HG02642 (cell line): ENCODE results near the gene KRTAP2-2.

Experiments used
- ATAC-seq: cut with Tn5 transposase; IDR thresholded peaks from one replicate; pipeline ENCODE4 v1.9.1; 2021; ENCODE audit warnings: mild to moderate bottlenecking; ENCODE audit not compliant: unreplicated experiment, poor library complexity

The KRTAP2-2 gene

DNA sequence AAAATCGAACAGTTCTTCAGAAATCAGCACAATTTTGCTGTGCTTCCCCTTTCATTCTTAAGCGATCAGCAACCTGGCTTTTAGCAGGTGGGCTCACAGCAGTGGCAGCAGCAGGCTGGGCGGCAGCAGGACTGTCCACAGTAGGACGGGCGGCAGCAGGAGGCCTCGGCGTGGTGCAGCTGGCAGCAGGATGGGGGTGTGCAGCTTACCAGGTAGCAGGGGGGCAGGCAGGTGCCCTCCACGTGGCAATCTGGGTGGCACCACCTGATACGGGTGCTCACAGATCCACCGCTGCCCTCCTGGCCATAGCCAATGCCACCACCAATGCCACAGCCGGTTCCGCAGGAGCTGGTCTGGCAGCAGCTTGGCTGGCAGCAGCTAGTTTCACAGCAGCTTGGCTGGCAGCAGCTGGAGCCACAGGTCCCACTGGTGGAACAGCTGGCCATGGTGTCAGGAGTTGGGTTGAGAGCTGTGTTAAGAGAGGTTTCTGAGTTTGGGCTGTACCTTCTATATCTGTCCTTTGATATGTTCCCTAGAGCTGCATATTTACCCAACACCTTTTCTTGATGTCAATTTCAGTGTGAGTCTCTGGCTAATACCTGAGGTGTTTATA, 25.3 kb downstream of the KRTAP2-2 start, which contains the start of gene KRTAP1-4:
TSS of gene KRTAP1-4 (minus strand) at position 563 of the 613 bp plus-strand sequence. CDS start at position 446, 117 bp downstream.
- no peak for ATAC-seq

DNA sequence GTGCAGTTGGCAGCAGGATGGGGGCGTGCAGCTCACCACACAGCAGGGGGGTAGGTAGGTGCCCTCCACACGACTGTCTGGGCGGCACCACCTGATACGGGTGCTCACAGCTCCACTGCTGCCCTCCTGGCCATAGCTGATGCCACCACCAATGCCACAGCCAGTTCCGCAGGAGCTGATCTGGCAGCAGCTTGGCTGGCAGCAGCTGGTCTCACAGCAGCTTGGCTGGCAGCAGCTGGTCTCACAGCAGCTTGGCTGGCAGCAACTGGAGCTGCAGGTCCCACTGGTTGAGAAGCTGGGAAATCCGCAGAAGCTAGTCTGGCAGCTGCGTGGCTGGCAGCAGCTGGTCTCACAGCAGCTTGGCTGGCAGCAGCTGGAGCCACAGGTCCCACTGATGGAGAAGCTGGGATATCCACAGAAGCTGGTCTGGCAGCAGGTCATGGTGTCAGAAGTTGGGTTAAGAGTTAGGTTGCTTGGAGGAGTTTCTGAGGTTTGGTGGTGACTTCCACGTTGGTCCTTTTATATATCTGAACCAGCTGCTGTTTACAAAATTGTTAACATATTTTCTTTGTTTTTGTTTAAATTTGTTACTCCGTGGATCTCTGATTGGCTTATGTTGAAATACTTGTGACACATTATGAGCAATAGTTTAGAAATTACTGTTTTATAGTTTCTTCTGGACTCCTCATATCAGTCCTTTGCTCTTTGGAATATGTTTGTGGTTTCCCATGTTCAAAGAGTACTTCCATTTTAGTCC, 28.1 kb downstream of the KRTAP2-2 start, which contains the start of gene KRTAP1-5:
TSS of gene KRTAP1-5 (minus strand) at position 494 of the 757 bp plus-strand sequence. CDS start at position 441, 53 bp downstream.
- ATAC-seq, result no peak

DNA sequence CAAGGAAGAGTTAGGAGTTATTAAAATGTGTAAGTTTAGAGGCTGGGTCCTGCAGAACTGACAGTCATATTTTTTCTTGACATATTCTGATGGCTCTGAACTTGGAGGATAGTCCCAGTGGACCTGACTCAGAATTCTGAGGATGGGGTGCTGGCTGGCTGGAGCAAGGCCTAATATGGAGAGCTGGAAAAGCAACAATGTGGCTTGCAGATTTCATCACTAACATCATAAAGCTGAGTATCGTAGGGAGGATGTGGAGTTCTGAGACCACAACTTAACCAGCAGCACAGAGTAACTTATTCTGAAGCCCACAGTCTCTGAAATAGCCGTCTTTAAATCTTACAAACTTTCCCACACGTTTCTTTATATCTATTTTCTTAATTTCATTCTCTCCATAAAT, 30.3 kb downstream of the KRTAP2-2 start:
- no peak for ATAC-seq

DNA sequence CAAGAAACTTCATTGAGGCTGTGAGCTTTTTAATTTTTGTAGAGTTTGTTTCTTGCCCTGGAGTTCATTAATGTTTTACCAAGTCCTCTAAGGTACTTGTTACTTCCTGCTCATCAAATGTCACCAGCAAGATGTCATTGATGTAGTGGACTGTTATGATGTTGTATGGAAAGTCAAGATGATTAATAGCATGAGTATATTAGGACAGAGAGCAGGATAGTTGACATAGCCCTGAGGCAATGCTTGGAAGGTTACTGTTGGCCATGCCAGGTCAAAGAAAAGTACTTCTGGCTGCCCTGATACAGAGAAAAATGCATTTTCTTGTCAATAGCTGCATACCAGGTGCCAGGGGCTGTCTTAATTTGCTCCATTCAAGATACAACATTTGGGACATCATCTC, 34.7 kb downstream of the KRTAP2-2 start:
- no peak for ATAC-seq

DNA sequence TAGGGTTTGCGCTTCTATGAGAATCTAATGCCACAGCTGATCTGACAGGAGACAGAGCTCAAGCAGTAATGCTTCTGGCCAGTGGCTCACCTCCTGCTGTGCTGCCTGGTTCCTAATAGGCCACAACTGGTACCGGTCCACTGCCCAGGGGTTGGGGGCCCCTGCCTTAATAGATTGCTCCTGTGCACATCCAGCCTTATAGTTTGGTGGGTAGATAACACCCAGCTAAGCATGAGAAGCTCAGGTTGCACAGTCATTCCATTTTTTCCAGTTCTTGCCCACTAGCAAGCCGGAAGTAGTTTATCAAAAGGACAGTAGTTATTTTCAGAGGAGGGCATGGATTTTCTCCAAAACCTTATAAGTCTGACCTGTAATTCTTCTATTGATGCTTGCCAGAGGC, 35.6 kb downstream of the KRTAP2-2 start:
- ATAC-seq, result no peak

DNA sequence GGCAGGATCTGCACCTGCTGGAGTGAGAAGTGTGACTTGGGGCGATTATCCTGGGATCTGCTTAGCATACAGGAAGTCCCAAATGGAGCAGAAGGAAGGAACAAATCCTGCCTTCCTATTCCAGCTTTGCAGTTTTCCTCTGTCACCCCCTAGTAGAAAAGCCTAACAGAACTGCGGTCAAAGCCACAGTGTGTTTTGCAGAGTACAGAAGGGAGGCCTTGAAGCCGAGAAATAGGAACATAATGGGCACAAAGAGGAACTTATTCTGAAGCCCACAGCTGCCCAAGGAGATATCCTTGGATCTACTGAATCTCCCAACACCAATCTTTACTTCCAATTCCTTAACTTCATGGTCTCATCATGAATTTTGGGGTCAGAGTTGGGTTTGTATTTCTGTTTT, 36.5 kb downstream of the KRTAP2-2 start:
- no peak for ATAC-seq

DNA sequence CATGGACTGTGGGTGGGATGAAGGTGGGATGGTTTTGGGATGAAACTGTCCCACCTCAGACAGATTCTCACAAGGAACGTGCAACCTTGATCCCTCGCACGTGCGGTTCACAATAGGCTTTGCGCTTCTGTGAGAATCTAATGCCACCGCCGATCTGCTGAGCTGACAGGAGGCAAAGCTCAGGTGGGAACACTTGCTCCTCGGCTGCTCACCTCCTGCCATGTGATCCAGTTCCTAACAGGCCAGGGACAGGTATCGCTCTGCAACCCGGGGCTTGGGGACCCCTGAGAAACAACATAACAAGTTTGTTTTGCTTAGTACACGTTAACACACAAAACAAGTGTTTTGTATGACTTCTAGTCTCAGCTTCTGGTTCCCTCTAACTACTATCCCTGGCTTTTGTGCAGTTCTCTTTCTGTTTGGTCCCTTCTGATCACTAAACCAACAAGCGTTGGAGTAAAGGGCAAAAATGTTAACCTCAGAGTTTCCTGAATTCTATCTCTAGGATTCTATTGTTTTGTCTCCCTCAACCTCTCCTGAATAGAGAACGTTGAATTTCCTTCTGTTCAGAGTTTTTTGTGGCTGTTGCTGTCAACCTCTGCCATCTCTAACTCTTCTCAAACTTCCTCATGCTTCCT, 38.3 kb downstream of the KRTAP2-2 start:
- ATAC-seq, result no peak

DNA sequence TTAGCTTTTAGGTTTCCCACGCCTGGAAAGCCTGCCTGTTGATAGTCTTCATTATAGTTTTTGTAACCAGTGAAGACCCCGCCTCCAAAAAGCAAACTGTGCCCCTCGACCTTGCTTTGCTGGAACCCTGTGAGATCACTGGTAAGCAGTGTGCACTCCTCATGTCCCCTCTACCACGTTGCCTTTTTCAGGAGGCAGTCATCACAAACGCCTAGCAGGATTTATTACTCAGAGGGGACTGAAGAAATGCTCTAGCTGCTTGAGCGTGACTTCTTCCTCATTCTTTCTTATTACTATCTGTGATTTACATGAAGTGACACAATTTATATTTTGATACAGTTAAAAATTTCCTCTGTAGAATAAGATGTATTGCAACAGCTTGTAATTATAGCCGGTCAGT, 39.6 kb downstream of the KRTAP2-2 start:
- ATAC-seq, result no peak

DNA sequence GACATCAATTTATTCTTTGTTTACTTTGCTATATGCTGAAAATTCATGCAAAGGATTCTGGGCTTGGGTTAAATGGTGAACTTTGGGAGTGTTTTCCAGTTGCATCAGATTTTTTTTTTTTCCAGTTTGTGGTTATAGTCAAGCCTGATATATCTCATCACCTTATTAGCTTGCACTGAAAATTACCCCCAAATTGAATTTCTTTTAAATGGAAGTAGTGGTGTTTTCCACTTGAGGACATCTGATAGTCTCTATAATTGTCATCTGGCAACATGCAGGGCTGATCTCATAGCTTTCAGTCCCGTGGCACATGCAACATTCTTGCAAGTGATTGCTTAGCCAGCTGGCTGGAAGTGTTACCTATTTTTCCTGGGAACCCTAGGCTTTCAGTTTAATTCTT, 41.4 kb downstream of the KRTAP2-2 start:
- ATAC-seq, result no peak

DNA sequence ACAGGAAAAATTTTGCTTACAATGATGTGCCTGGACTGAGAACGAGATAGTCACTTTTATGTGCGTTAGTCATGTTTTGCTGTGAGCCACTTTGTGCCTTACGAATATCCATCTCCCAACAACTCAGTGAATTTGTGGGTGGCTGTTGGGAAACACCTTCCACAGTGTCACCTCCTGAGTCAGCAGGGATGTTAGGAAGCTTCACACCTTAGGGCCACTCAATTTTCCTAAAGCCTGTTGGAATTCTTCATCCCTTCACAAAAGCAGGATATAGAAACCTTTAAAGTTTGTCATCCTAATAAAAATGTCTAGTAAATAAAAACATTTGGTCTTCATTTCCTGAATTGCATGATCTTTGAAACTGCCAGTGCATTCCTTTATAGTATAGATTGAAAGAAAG, 41.8 kb downstream of the KRTAP2-2 start:
- no peak for ATAC-seq

DNA sequence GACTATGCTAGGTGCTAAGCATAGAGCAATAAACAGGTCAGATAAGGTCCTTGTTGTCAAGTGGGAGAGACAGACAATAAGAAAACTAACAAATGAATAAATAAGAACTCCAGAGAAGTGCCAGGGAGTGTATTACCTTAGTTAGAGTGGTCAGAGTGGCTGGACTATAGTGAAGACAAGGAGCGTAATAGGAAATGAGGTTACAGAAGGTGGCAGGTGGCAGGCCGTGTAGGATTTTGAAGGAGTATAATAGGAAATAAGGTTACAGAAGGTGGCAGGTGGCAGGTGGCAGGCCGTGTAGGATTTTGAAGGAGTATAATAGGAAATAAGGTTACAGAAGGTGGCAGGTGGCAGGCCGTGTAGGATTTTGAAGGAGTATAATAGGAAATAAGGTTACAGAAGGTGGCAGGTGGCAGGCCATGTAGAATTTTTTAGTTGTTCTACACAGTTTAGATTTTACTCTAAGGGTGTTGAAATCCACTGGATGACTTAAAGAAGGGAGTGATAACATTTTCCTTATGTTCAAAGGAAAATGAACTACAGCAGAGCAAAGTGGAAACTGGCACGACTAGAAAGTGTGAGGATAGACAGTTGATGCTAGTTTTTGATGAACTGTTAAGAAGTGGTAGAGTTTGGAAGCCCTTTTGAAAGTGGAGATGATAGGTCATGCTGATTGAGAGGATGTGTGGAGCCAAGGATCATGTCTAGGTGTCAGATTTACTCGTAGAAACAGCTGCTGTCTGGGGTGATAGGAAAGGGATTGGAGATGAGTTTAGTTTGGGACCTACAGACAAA, 42.5 kb downstream of the KRTAP2-2 start:
- no peak for ATAC-seq

DNA sequence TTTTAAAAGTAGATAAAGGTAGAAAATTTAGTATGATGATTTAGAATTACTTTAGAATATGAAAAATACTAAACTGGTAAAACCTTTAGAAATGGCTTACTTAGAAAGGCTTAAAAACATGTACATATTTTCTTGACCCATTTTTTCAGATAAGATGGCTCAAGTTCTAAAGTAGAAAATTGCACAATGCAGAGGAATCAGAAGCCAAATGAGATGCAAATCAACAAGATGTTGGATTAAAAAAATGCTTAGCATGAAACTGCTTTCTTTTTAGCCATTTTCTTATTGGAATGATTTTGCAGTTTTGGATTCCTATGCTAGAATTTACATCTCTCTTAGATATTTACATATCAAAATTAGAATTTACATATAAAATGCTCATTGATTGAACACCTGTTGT, 44.6 kb downstream of the KRTAP2-2 start:
- ATAC-seq, result no peak

DNA sequence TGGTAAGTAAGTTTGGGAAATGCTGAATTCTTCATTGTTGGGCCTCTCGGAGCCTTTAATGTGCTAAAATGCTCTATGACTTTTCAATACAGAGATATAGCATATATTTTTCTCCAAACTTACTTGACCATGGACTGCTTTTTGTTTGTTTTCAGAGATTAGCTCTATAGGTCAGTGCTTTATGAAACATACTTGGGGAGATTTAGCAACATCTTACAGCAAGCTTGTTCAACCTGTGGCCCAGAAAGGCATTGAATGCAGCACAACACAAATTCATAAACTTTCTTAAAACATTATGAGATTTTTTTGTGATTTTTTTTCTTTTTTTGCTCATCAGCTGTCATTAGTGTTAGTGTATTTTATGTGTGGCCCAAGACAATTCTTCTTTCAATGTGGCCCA, 45.1 kb downstream of the KRTAP2-2 start:
- no peak for ATAC-seq

DNA sequence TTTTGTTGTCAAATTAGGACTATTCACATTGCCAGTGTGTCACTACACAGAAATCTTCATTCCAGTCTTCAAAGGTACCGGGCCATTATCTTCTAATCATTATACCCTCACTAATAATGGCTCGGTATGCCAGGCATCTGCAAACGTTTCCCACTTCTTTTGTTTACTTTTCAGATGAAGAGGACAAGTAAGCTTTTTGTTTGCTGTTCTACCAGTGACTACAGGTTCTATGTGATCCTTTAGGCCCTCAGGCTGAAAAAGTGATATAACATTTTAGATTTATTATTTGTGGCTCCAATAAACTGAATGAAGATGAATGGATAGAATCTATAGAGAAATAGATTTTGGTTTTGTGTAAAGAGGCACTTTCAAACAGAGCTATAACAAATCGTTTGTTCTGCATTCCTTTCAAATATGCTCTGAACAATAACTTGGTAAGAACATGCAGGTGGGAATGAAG, 45.7 kb downstream of the KRTAP2-2 start:
- no peak for ATAC-seq

DNA sequence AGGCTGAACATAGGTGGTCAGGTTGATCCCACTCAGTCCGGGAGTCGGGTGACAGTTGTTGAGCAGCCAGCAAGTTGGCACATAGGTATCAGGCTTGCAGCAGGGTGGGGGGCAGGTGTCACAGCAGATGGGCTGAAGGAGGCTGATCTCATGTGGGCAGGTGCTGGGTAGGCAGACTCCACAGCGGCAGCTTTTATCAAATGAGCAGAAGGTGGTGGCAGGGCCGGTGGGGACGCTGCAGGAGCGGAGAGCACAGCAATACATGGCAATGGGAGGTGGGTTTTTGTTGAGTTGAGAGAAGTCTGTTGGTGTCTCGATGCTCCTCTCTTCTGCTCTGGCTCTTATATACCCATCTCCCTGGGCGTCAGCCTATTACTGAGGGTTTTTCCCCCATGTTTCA, 46.2 kb downstream of the KRTAP2-2 start, which contains the start of gene KRTAP3-1:
TSS of gene KRTAP3-1 (minus strand) at position 318 of the 400 bp plus-strand sequence. CDS start at position 264, 54 bp downstream.
- ATAC-seq, result no peak
